Spleen (tissue), 13 donors: ENCODE measurements around the gene SVOP. TPM values are rescaled to one million over a fixed set of nuclear protein-coding genes. Genes with fewer than 3 reads are reported as not detected.

ENCODE experiments used
- DNase-seq: peaks from one replicate; pipeline ENCODE4 v3.0.0-alpha.2; 2020
- H3K27ac ChIP-seq, 8 donors: fragments of 200-600 bp; sonication (generic) in 7 of 8; 1 replicate in 4 of 8; 2 replicates in 4 of 8; pipeline versions ENCODE4 v1.5.0 to v1.8.0; 2016 to 2021; ENCODE audit warnings: inconsistent platforms in 4 of 8, mild to moderate bottlenecking in 4 of 8, moderate library complexity in 1 of 8
- H3K27me3 ChIP-seq, 7 donors: fragments of 200-600 bp; sonication (generic) in 6 of 7; replicated peaks in 1 of 7; 1 replicate in 4 of 7; 2 replicates in 3 of 7; pipeline versions ENCODE4 v1.5.0 to v1.8.0; 2016 to 2021; ENCODE audit warnings: inconsistent platforms in 3 of 7, mild to moderate bottlenecking in 1 of 7
- H3K36me3 ChIP-seq, 6 donors: fragments of 200-600 bp; sonication (generic) in 5 of 6; 1 replicate in 4 of 6; 2 replicates in 2 of 6; pipeline versions ENCODE4 v1.5.0 to v1.8.0; 2016 to 2021; ENCODE audit warnings: inconsistent platforms in 2 of 6
- H3K4me1 ChIP-seq, 6 donors: fragments of 200-600 bp; sonication (generic) in 5 of 6; 1 replicate in 3 of 6; 2 replicates in 3 of 6; pipeline versions ENCODE4 v1.5.0 to v1.8.0; 2016 to 2021; ENCODE audit warnings: inconsistent platforms in 3 of 6
- H3K4me3 ChIP-seq, 8 donors: fragments of 200-600 bp; sonication (generic) in 7 of 8; 1 replicate in 4 of 8; 2 replicates in 4 of 8; pipeline versions ENCODE4 v1.5.0 to v1.8.0; 2016 to 2021; ENCODE audit warnings: inconsistent platforms in 4 of 8, mild to moderate bottlenecking in 4 of 8, moderate library complexity in 2 of 8
- H3K9me3 ChIP-seq, 8 donors: fragments of 200-600 bp; sonication (generic) in 7 of 8; 1 replicate in 4 of 8; 2 replicates in 4 of 8; pipeline versions ENCODE4 v1.5.0 to v1.8.0; 2016 to 2021; ENCODE audit warnings: inconsistent platforms in 4 of 8
- POLR2A ChIP-seq, 3 donors: fragments of 450-650 bp; IDR thresholded peaks; one replicate each; pipeline ENCODE4 v1.5.1; 2017; ENCODE audit warnings: antibody characterized with exemption in 3 of 3, mild to moderate bottlenecking in 1 of 3
- POLR2AphosphoS5 ChIP-seq, 3 donors: sonication (generic); formaldehyde crosslinking; IDR thresholded peaks; one replicate each; pipeline ENCODE4 v1.5.1; 2017; ENCODE audit warnings: antibody characterized with exemption in 3 of 3
- WGBS, 5 donors: extraction: QIAGEN DNeasy Blood & Tissue Kit in 3 of 5; methylation state at CpG; one replicate each; pipeline versions ENCODE4 v1.1.5 to v1.1.7; 2013 to 2018; 5-methylcytosine and 5-hydroxymethylcytosine counted together
- intact Hi-C: fragments of 100-400 bp; cut with DNase I; formaldehyde crosslinking; loops from one replicate; pipeline ENCODE4 v1.15.0; 2023; ENCODE audit warnings: low total_unique reads
- long read RNA-seq, 2 donors: transcript quantifications; one replicate each; lab custom pipeline, GENCODE V29; 2026
- polyA plus RNA-seq, 3 donors: library from polyadenylated mRNA; stranded (reverse); fragments of 200-250 nt; gene quantifications; one replicate each; pipeline ENCODE4 v1.2.1, GENCODE V29; 2013
- total RNA-seq, 7 donors: library from RNA; depleted of rRNA in 3 of 7; stranded (reverse); fragments of >200 nt in 3 of 7; fragmentation: NEBNext Ultra II Directional in 4 of 7; extraction: Animal tissue kit (Norgen Biotek cat#: 25700) in 4 of 7; gene quantifications; one replicate each; pipeline versions ENCODE4 v1.1.0 to v1.2.1, GENCODE V29; 2016 to 2021
- TF ChIP-seq, protein P1 (sequence below), 11 experiments: fragments of 200-600 bp in 7 of 11; fragments of 450-650 bp in 4 of 11; sonication (generic) in 4 of 11; IDR thresholded peaks in 8 of 11; conservative IDR thresholded peaks in 3 of 11; 1 replicate in 7 of 11; 2 replicates in 4 of 11; pipeline versions ENCODE4 v1.4.0 to v1.8.0; 2016 to 2021; ENCODE audit warnings: antibody characterized with exemption in 11 of 11, inconsistent platforms in 4 of 11, mild to moderate bottlenecking in 1 of 11
- donor health status: healthy with polysubstance abuse.
- donor health status: DM: no; HTN: no; CAD: no; lungs with moderate emphysema.
- donor health status: DM: no; HTN: no; CAD: no.
- donor health status: Bipolar disorder and iron deficiency.
- donor health status: healthy.
- donor health status: DM: no; HTN: no; CAD: no.
- donor health status: DM: yes; HTN: yes; CAD: no.

The SVOP gene, protein sequence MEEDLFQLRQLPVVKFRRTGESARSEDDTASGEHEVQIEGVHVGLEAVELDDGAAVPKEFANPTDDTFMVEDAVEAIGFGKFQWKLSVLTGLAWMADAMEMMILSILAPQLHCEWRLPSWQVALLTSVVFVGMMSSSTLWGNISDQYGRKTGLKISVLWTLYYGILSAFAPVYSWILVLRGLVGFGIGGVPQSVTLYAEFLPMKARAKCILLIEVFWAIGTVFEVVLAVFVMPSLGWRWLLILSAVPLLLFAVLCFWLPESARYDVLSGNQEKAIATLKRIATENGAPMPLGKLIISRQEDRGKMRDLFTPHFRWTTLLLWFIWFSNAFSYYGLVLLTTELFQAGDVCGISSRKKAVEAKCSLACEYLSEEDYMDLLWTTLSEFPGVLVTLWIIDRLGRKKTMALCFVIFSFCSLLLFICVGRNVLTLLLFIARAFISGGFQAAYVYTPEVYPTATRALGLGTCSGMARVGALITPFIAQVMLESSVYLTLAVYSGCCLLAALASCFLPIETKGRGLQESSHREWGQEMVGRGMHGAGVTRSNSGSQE
- total RNA-seq (not detected), polyA plus RNA-seq (not detected)
- long read RNA-seq, donor 1, result 0 reads
- long read RNA-seq, donor 2, result 0 reads

DNA sequence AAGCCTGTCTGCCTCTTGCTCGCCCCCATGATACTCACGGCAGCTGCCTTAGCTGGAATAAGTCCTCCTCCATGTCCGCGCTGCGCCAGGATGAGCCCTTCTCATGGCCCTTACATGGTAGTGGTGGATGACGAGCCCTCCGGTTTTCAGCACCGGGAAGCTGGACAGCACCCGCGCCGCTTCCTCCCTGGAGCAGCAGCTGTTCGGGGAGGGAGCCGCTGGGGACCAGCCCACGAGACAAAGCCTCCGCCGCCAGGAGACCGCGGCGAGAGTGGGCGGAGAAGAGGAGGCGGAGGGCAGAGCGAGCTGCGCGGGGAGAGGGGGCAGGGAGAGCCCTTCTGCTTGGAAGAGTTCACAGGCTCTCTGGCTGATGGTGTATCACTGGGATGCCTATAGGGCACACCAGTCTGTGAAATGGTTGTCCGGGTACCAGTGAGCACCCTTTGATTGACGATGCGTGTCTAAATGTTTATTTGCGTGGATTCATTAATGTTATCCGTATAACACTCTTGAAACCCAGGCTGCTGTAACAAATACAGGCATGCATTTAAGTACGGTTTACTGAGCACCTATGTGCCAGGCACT lies at the start of gene SVOP:
TSS of gene SVOP (minus strand) at position 273 of the 585 bp plus-strand sequence. CDS start at position 73, 200 bp downstream.
- DNase-seq, result peak; percentile 79
- Histone ChIP-seq H3K27ac (no peak within 1 kb of the TSS), H3K27me3 (peaks cover 0 to 57% (median 9%) of the 10 kb centered on the region in 7 donors), H3K4me3 (peak within 1 kb of the TSS in 1 of 8 donors; percentile 15), H3K4me1 (peaks cover 0 to 8% (median 4%) of the 10 kb centered on the region in 6 donors), H3K9me3 (no peaks in the 10 kb centered on the region), H3K36me3 (no peaks in the 10 kb centered on the region)
- intact Hi-C loops, result no loop called here
- WGBS, 5 donors, result 5 to 8% (median 7%) methylated on average over 25 to 30 of the region's 30 CpGs
- TF ChIP-seq POLR2A (IDR thresholded peaks at IDR 0.05) (no peak), POLR2AphosphoS5 (IDR thresholded peaks at IDR 0.05) (peak in 2 of 3 donors; percentile 17 to 38)

DNA sequence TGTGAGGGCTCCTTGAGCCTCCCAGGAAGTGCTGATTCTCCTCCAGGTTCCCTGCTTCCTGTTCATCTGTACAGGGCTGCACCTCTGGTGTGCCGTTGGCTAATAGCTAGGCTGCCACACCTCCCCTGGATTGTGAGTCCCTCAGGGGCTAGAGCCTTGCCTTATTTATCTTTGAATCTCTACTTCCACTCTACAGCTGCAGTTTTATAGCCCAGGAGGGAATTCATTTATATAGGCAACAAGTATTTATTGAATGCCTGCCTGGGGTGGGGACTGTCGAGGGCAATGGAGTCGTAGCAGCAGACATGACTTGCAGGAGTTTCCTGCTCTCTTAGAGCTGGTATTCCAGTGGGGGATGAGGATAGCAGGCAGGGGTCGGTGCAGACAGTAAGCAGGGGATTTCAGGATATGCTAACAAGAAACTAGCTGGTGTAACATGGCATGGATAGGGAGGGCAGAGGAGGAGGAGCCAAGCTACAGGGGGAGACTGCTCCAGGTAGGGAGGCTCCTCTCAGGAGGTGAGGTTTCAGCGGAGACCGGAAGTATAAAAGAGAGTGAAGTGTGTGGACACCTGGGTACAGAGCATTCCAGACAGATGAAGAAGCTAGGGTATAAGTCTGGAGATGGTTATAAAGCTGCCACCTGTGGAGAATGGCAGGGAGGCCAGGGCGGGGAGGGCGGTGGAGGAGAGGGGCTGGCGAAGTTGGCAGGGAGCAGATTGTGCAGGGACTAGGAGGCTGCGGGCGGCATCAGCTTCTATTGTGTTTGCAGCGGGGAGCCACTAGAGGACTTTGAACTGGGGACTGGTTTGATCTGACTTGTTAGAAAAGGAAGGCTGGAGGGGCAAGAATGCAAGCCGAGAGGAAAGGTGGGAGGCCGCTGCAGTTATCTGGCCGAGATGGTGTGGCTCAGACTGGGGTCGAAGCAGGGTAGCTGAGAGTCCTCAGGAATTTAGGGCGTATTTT lies 48.7 kb upstream of the SVOP start:
- Histone ChIP-seq H3K9me3 (peaks cover 0 to under 1% (median 0%) of the 10 kb centered on the region in 8 donors), H3K27me3 (no peaks in the 10 kb centered on the region), H3K36me3 (peaks cover 0 to 84% (median 53%) of the 10 kb centered on the region in 6 donors), H3K4me1 (no peaks in the 10 kb centered on the region), H3K27ac (no peak overlapping the region), H3K4me3 (no peak overlapping the region)
- no peak for DNase-seq
- 92 to 93% (median 93%) methylated on average over 17 of the region's 17 CpGs for WGBS, 5 donors
- TF ChIP-seq POLR2A (IDR thresholded peaks at IDR 0.05) (no peak), POLR2AphosphoS5 (IDR thresholded peaks at IDR 0.05) (no peak)
- TF ChIP-seq, protein P1, sequence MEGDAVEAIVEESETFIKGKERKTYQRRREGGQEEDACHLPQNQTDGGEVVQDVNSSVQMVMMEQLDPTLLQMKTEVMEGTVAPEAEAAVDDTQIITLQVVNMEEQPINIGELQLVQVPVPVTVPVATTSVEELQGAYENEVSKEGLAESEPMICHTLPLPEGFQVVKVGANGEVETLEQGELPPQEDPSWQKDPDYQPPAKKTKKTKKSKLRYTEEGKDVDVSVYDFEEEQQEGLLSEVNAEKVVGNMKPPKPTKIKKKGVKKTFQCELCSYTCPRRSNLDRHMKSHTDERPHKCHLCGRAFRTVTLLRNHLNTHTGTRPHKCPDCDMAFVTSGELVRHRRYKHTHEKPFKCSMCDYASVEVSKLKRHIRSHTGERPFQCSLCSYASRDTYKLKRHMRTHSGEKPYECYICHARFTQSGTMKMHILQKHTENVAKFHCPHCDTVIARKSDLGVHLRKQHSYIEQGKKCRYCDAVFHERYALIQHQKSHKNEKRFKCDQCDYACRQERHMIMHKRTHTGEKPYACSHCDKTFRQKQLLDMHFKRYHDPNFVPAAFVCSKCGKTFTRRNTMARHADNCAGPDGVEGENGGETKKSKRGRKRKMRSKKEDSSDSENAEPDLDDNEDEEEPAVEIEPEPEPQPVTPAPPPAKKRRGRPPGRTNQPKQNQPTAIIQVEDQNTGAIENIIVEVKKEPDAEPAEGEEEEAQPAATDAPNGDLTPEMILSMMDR (IDR thresholded peaks at IDR 0.05 in 8 of 11, conservative IDR thresholded peaks at IDR 0.05 in 3 of 11), result no peak
- intact Hi-C loops, result no loop called here

DNA sequence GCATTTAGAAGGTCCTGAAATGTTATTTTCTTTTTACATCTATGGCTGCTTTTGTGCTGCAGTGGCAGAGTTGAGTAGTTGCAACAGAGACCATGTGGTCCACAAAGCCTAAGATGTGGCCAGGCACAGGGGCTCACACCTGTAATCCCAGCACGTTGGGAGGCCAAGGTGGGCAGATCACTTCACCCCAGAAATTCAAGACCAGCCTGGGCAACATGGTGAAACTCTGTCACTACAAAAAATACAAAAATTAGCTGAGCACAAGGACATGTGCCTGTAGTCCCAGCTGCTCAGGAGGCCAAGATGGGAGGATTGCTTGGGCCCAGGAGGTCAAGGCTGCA lies 45.0 kb upstream of the SVOP start:
- DNase-seq, result no peak
- peaks cover 0 to 66% (median 25%) of the 10 kb centered on the region in 6 donors for H3K36me3 ChIP-seq
- TF ChIP-seq, protein P1 (IDR thresholded peaks at IDR 0.05 in 8 of 11, conservative IDR thresholded peaks at IDR 0.05 in 3 of 11), result no peak
- TF ChIP-seq POLR2A (IDR thresholded peaks at IDR 0.05) (no peak), POLR2AphosphoS5 (IDR thresholded peaks at IDR 0.05) (no peak)

DNA sequence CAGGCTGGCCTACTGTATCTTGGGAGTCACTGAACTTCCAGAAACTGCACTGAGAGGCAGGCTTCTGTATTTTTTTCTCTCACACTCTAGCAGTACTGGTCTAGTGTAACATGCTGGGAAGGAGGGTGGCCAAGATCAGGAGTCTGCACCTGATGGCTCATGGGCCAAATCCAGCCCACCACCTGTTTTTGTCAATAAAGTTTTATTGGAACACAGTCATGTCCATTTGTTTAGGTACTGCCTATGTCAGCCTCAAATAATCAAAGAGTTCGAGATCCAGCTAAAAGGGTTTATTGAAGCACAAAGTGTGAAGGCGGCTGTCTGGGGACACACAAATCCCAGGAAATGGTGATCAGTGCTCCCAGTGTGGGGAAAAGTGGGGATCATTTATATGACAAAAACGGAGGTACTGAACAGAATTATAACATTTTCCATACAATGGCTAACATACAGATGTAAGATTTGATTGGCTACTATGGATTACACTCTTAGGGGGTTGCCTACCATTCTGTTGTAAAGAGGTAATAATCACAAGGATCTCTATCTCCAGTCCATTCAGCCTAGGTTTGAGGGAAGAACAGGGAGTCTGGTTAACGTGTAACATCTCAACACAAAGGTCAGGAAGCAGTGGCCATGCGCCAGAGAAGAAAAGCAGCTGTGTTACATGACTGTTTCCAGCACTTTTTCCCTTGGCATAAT lies 44.4 kb upstream of the SVOP start:
- H3K27ac ChIP-seq, result no peak overlapping the region
- intact Hi-C loops, result no loop called here
- WGBS, 5 donors, result 89 to 97% (median 92%) methylated on average over 5 of the region's 5 CpGs
- H3K36me3 ChIP-seq, result peaks cover 0 to 66% (median 23%) of the 10 kb centered on the region in 6 donors
- H3K9me3 ChIP-seq, result no peaks in the 10 kb centered on the region
- no peak overlapping the region for H3K4me3 ChIP-seq
- no peak for DNase-seq
- no peaks in the 10 kb centered on the region for H3K4me1 ChIP-seq
- no peaks in the 10 kb centered on the region for H3K27me3 ChIP-seq
- no peak for TF ChIP-seq POLR2AphosphoS5 (IDR thresholded peaks at IDR 0.05)
- no peak for TF ChIP-seq POLR2A (IDR thresholded peaks at IDR 0.05)
- TF ChIP-seq, protein P1 (IDR thresholded peaks at IDR 0.05 in 8 of 11, conservative IDR thresholded peaks at IDR 0.05 in 3 of 11), result no peak

More for the DNA sequence above, 45.0 kb upstream of the SVOP start:
- Histone ChIP-seq H3K4me3 (no peak overlapping the region), H3K9me3 (no peaks in the 10 kb centered on the region), H3K27me3 (no peaks in the 10 kb centered on the region), H3K27ac (no peak overlapping the region), H3K4me1 (no peaks in the 10 kb centered on the region)
- 56 to 87% (median 82%) methylated on average over 1 of the region's 1 CpG for WGBS, 5 donors
- intact Hi-C loops, result no loop called here
